SKM-1 treated with dmso at 0.1 percent for 144 hours (cell line): Measurements from ENCODE around the gene DDAH1.
A peak's percentile ranks its signal among the peaks of the same experiment; 100 is the strongest.
"Not testable (repeated sequence)": the region's sequence is repeated elsewhere in the genome, so short reads cannot be mapped to it uniquely, and the experiment has no call there.

Source experiments
- DNase-seq: peaks from one replicate; lab custom pipeline; 2025; ENCODE audit not compliant: unreplicated experiment; lab: John Stamatoyannopoulos, UW

DDAH1 gene

GRCh38 chr1:85361606-85362296, 103.2 kb downstream of the DDAH1 start:
- DNase-seq, result no peak

DNA sequence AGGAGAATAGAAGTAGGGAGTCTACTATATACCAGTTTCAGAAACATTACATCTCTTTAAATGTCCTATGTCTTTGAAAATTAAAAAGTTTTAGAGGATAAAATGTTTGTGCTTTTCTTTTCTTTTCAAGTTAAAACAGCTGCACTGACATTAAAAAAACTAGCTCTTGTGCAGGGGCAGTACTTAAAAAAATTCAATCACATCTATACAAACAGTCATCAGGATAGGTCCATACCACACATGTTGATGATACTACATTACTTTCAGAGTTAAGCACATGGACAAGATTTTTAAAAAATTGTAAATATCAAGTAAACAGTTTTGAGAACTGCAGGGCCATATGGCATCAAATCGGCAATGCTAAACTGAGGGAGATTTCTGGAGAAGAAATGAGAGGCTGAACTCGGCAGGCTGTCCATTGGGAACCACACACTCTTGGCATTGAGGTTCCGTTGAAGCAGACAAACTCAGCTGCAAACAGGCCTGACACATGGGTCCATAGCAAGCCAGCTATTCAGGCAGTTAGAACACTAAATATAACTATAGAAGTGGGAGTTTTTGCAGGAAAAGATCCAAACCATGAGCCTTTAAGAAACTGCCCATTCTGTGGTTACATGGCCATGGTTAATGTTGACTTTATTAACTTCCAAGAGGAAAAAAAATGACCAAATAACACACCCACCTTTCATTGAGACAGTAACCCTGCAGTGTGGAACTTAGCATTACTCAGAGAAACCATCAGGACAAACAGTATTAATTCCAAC, 104.0 kb downstream of the DDAH1 start:
- no peak for DNase-seq

GRCh38 chr1:85359874-85360721, 104.9 kb downstream of the DDAH1 start:
- DNase-seq, result no peak

GRCh38 chr1:85358702-85359438, 106.1 kb downstream of the DDAH1 start:
- no peak for DNase-seq

- no peak for DNase-seq
Measured at GRCh38 chr1:85357817-85358216, 107.1 kb downstream of the DDAH1 start.

DNA sequence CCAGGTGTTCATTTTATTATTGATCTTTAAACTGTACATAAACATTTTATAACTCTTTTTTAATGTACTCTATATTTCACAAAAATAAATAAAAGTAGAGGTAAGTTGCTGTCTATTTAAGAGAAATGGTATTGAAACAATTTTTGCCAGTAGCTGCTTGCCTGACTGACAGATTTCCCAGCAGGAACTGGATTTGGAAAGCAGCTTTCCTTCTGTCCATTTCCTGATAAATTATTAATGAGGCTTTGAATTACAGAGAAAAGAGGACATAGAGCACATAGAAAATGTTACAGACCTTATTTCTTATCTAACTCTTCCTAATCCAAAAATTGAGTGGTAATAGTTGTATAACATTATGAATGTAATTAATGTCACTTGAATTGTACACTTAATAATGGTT, 108.8 kb downstream of the DDAH1 start:
- DNase-seq, result no peak

GRCh38 chr1:85352055-85352454, 112.9 kb downstream of the DDAH1 start:
- no peak for DNase-seq

- no peak for DNase-seq
Measured at GRCh38 chr1:85351202-85351828, 113.6 kb downstream of the DDAH1 start.

DNA sequence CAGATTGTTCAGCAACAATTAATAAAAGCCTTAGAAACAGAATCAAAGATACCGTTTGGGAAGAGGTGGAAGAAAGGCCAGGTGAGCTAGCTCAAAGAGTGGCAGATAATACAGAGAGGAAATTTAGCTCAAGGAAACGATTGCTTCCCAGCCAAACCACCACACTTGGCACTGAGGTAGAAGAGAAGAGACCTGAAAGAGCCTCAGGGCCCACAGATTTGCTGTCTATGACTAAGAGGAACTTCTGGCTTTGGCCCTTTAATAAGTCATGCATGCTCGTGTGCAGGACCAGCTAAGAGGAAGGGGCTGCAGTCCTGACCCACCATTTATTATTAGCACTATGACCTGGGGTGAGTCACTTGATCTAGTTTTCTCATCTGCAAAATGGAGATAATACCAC, 115.7 kb downstream of the DDAH1 start:
- DNase-seq, result no peak

- DNase-seq, result no peak
Measured at GRCh38 chr1:85347908-85348307, 117.1 kb downstream of the DDAH1 start.

DNA sequence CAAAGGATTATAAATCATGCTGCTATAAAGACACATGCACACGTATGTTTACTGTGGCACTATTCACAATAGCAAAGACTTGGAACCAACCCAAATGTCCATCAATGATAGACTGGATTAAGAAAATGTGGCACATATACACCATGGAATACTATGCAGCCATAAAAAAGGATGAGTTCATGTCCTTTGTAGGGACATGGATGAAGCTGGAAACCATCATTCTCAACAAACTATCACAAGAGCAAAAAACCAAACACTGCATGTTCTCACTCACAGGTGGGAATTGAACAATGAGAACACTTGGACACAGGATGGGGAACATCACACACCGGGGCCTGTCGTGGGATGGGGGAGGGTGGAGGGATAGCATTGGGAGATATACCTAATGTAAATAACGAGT, 117.7 kb downstream of the DDAH1 start:
- DNase-seq, result not testable (repeated sequence)

GRCh38 chr1:85344256-85344694, 120.7 kb downstream of the DDAH1 start:
- no peak for DNase-seq

DNA sequence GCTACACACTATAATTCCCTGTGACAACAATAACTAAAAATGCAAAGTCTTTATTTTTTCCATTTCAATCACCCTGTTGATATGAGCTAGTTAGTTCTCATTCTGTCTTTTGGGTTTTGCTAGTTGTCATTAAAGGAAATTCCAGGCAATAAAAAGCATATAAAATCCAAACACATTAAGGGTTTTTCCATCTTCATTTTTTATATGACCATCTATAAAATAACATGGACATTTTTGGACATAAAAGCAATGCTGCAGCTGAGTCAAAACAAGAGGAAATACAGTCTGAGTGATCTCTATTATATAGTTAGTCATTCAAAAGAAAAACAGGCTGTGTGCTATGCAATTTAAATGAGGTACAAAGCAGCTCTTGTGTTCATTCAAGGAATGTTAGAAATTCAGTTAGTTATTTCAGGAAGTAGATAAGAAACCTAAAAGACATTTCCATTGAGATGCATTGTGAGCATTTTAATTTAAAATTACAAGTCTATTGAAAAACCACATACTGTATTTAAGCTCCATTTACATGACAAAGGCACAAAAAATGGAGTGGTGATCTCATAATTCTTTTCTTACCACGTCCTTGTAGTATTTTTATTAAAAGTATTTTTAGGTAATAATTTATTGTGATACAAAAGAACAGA, 121.2 kb downstream of the DDAH1 start:
- no peak for DNase-seq

GRCh38 chr1:85343213-85343611, 121.7 kb downstream of the DDAH1 start:
- no peak for DNase-seq

DNA sequence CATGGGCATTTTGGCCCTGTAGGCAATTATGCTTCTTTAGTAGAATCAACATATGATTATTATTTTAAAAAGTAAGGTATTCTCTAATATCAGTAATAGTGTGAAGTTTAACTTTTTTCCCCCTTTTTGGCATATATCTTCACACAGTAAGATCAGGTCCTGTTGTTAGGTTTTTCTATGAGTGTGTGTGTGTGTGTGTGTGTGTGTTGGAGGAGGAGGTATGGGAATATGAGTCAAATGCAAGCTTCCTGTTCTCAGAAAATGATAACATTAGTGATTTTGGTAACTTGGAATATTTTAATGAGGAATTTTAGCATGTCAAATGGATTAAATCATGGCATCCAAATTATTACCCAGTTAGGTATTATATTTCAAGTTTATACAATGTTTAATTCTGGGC, 122.8 kb downstream of the DDAH1 start:
- DNase-seq, result no peak

GRCh38 chr1:85340427-85340826, 124.5 kb downstream of the DDAH1 start:
- DNase-seq, result no peak

GRCh38 chr1:85339656-85340399, 125.1 kb downstream of the DDAH1 start:
- DNase-seq, result no peak

DNA sequence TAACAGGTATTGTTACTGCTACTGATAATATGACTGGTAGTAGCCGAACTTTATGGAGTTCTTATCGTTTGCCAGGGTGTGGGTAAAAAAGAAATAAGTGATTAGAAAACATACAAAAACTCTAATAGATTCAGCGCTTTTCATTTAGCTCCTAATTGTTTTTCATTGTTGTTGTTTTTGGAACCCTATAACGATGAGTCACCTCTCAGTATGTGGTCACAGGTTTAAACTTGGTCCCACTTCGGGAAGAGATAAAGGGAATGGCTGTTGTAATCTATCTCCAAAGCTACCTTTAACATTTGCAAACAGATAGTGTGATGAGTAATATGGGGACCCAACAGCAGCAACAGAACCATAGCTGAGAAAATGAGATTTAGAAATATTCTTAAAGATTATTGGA, 125.9 kb downstream of the DDAH1 start:
- no peak for DNase-seq

- DNase-seq, result peak; percentile 20
Measured at GRCh38 chr1:85334962-85335361, 130.0 kb downstream of the DDAH1 start.
